Keratinocyte (primary cell): Measurements from ENCODE around the gene IGHMBP2.

Source experiments
- EZH2 ChIP-seq: IDR thresholded peaks from one replicate; pipeline ENCODE4 v1.6.1; 2012; ENCODE audit warnings: inconsistent platforms, mild to moderate bottlenecking, low read length, moderate library complexity
- TF ChIP-seq, protein P1 (sequence below), 3 experiments: IDR thresholded peaks in 1 of 3; conservative IDR thresholded peaks in 1 of 3; optimal IDR thresholded peaks in 1 of 3; 2 replicates in 2 of 3; 3 replicates in 1 of 3; pipeline versions ENCODE3 to v1.5.1; 2011; ENCODE audit warnings: low read length in 3 of 3, mild to moderate bottlenecking in 3 of 3, moderate library complexity in 2 of 3, control low read depth in 1 of 3, inconsistent platforms in 1 of 3; ENCODE audit not compliant: insufficient read depth in 2 of 3; ENCODE audit errors: extremely low read depth in 1 of 3

DNA sequence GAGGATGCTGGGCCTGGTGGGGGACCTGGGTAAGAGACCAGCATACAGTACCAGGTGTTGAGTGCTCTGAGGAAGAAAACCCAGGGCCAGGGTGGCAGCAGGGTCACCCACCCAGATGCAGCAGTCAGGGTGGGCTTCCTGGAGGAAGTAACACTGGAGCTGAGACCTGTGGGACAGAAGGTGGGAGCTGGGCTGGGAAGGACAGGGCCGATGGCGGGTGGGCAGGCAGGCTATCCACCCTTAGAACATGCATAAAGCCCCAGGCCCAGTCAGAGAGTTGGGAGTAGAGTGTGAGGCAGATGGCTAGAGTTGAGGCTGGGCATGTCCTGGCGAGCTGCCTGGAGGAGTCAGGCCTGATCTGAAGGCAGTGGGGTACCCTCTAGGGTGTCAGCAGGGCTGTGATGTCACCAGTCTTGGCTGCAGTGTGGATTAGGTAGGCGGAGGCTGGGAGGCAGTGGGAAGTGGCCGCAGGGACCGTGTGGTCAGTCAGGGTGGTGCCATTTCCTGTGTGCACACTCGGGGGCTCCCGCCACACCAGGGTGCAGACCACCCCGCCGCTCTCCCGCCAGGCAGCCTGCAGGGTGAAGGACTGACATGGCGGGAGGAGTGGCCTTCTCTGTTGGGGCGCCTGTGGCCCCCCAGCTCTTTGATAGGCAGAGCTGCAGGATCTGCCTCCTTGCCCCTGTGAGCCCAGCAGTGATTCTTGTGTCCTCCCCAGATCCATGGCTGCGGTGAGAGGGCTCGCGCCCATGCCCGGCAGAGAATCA is 35.3 kb downstream of the IGHMBP2 start:
- TF ChIP-seq, protein P1, sequence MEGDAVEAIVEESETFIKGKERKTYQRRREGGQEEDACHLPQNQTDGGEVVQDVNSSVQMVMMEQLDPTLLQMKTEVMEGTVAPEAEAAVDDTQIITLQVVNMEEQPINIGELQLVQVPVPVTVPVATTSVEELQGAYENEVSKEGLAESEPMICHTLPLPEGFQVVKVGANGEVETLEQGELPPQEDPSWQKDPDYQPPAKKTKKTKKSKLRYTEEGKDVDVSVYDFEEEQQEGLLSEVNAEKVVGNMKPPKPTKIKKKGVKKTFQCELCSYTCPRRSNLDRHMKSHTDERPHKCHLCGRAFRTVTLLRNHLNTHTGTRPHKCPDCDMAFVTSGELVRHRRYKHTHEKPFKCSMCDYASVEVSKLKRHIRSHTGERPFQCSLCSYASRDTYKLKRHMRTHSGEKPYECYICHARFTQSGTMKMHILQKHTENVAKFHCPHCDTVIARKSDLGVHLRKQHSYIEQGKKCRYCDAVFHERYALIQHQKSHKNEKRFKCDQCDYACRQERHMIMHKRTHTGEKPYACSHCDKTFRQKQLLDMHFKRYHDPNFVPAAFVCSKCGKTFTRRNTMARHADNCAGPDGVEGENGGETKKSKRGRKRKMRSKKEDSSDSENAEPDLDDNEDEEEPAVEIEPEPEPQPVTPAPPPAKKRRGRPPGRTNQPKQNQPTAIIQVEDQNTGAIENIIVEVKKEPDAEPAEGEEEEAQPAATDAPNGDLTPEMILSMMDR (optimal IDR thresholded peaks at IDR 0.05 in 1 of 3, IDR thresholded peaks at IDR 0.05 in 1 of 3, conservative IDR thresholded peaks at IDR 0.05 in 1 of 3; ENCODE audit: extremely low read depth in 1 of 3, insufficient read depth in 2 of 3, low read length in 3 of 3) = no peak
- TF ChIP-seq EZH2 = no peak
